ENCODE measurements around the gene RDH11.

RDH11 gene

DNA sequence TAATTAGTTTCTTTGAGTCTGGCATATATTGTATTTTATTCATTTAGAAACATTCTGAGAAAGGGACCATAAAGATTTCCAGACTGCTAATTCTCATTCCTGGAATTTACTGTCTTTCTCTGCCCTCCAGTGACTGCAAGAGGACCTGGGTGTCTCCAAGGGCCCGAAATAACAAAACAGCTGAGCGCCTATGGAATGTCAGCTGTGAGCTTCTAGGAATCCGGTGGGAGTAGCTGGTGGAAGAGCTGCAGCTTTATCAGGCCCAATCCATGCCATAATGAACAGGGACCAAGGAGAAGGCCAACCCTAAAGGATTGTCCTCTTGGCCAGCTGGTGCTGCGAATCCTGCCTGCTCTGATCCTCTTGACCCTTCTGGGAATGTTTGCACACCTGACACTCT lies 38.1 kb upstream of the RDH11 start:
- no peaks in the 10 kb centered on the region for H3K79me2 ChIP-seq (ENCODE audit: insufficient read depth, low read length)
- H3K9ac ChIP-seq (ENCODE audit: low read length) = no peak overlapping the region
- no peak for TF ChIP-seq EZH2phosphoT487 (conservative IDR thresholded peaks at IDR 0.05; ENCODE audit: low read length)
- TF ChIP-seq, protein P1, sequence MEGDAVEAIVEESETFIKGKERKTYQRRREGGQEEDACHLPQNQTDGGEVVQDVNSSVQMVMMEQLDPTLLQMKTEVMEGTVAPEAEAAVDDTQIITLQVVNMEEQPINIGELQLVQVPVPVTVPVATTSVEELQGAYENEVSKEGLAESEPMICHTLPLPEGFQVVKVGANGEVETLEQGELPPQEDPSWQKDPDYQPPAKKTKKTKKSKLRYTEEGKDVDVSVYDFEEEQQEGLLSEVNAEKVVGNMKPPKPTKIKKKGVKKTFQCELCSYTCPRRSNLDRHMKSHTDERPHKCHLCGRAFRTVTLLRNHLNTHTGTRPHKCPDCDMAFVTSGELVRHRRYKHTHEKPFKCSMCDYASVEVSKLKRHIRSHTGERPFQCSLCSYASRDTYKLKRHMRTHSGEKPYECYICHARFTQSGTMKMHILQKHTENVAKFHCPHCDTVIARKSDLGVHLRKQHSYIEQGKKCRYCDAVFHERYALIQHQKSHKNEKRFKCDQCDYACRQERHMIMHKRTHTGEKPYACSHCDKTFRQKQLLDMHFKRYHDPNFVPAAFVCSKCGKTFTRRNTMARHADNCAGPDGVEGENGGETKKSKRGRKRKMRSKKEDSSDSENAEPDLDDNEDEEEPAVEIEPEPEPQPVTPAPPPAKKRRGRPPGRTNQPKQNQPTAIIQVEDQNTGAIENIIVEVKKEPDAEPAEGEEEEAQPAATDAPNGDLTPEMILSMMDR (IDR thresholded peaks at IDR 0.05; ENCODE audit: insufficient read depth, low read length, poor library complexity, severe bottlenecking) = no peak
- no peak overlapping the region for H3K4me2 ChIP-seq (ENCODE audit: low read depth, low read length, poor library complexity, severe bottlenecking)
- no peaks in the 10 kb centered on the region for H3K9me2 ChIP-seq (replicated peaks; ENCODE audit: insufficient read depth, low read length)
- H3K4me3 ChIP-seq (ENCODE audit: insufficient read depth, low read length, poor library complexity, severe bottlenecking) = no peak overlapping the region
- H3F3A ChIP-seq (ENCODE audit: insufficient read depth) = no peaks in the 10 kb centered on the region
- no peak overlapping the region for H2AFZ ChIP-seq (ENCODE audit: low read depth, low read length, severe bottlenecking)
- no peaks in the 10 kb centered on the region for H3K36me3 ChIP-seq (ENCODE audit: low read length)
- no peaks in the 10 kb centered on the region for H3K27me3 ChIP-seq (ENCODE audit: low read length)
- H3K27ac ChIP-seq (ENCODE audit: low read depth, low read length) = no peak overlapping the region
- no peaks in the 10 kb centered on the region for H3K9me3 ChIP-seq (ENCODE audit: insufficient read depth, low read length)
- no peaks in the 10 kb centered on the region for H4K20me1 ChIP-seq (ENCODE audit: low read depth, low read length)

DNA sequence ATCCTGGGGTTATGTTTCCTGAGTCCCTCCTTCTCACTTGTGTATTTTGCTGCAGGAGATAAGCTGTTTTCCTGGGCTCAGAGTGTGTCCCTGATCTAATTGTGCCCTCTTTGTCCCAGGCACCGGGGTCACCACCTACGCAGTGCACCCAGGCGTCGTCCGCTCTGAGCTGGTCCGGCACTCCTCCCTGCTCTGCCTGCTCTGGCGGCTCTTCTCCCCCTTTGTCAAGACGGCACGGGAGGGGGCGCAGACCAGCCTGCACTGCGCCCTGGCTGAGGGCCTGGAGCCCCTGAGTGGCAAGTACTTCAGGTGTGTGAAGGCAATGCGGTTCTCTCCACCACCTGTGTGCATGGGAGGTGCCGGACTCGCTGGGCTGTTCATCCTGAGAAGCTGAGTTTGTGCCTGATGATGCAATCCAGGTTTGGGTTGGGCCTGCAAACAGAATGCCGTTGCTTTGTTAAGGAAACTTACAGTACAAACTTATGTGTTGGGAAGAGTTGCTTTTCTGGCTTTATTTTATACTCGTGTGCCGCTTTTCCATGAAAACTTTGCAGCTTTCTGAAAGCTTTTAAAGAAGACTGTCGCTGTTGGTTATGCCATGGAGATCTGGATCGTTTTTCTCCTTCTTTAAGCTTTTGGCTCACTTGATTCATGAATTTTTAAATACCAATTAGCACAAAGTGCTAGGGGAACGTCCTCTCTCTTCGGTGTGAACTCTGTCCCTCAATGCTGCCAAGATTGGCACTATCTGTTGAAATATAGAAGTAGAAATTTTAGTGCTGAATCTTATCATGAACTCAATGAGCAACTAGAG lies 33.7 kb upstream of the RDH11 start:
- Histone ChIP-seq H3K27me3 (ENCODE audit: low read length) (no peaks in the 10 kb centered on the region), H3K9me2 (replicated peaks; ENCODE audit: insufficient read depth, low read length) (no peaks in the 10 kb centered on the region), H4K20me1 (ENCODE audit: low read depth, low read length) (no peaks in the 10 kb centered on the region), H3K79me2 (ENCODE audit: insufficient read depth, low read length) (no peaks in the 10 kb centered on the region), H3K27ac (ENCODE audit: low read depth, low read length) (no peak overlapping the region), H3K9ac (ENCODE audit: low read length) (no peak overlapping the region), H2AFZ (ENCODE audit: low read depth, low read length, severe bottlenecking) (no peak overlapping the region), H3K4me3 (ENCODE audit: insufficient read depth, low read length, poor library complexity, severe bottlenecking) (no peak overlapping the region), H3K4me2 (ENCODE audit: low read depth, low read length, poor library complexity, severe bottlenecking) (no peak overlapping the region), H3K9me3 (ENCODE audit: insufficient read depth, low read length) (no peaks in the 10 kb centered on the region), H3F3A (ENCODE audit: insufficient read depth) (no peaks in the 10 kb centered on the region), H3K36me3 (ENCODE audit: low read length) (no peaks in the 10 kb centered on the region)
- TF ChIP-seq EZH2phosphoT487 (conservative IDR thresholded peaks at IDR 0.05; ENCODE audit: low read length) = no peak
- TF ChIP-seq, protein P1 (IDR thresholded peaks at IDR 0.05; ENCODE audit: insufficient read depth, low read length, poor library complexity, severe bottlenecking) = no peak

DNA sequence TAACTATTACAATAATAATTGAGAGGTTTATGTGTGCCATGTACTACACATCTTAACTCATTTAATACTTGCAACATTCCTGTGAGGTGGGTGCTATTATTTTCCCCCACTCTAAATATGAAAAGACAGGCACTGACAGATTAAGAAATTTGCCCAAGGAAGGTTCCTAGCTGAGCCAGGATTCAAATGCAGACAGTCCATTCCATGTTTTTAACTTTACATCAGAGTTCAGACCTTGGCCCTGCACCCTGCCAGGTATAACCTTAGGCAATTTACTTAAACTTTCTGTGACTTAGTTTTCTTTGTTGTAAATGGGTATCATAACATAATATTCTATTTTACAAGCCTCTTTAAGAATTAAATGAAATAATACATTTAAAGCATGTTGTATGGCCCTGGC lies 32.7 kb upstream of the RDH11 start:
- no peaks in the 10 kb centered on the region for H3F3A ChIP-seq (ENCODE audit: insufficient read depth)
- TF ChIP-seq, protein P1 (IDR thresholded peaks at IDR 0.05; ENCODE audit: insufficient read depth, low read length, poor library complexity, severe bottlenecking) = no peak
- no peak for TF ChIP-seq EZH2phosphoT487 (conservative IDR thresholded peaks at IDR 0.05; ENCODE audit: low read length)
- H3K9ac ChIP-seq (ENCODE audit: low read length) = no peak overlapping the region
- H3K4me3 ChIP-seq (ENCODE audit: insufficient read depth, low read length, poor library complexity, severe bottlenecking) = no peak overlapping the region
- H3K9me3 ChIP-seq (ENCODE audit: insufficient read depth, low read length) = no peaks in the 10 kb centered on the region
- no peaks in the 10 kb centered on the region for H3K27me3 ChIP-seq (ENCODE audit: low read length)
- H3K27ac ChIP-seq (ENCODE audit: low read depth, low read length) = no peak overlapping the region
- no peaks in the 10 kb centered on the region for H4K20me1 ChIP-seq (ENCODE audit: low read depth, low read length)
- H3K79me2 ChIP-seq (ENCODE audit: insufficient read depth, low read length) = no peaks in the 10 kb centered on the region
- no peak overlapping the region for H3K4me2 ChIP-seq (ENCODE audit: low read depth, low read length, poor library complexity, severe bottlenecking)
- no peaks in the 10 kb centered on the region for H3K9me2 ChIP-seq (replicated peaks; ENCODE audit: insufficient read depth, low read length)
- no peak overlapping the region for H2AFZ ChIP-seq (ENCODE audit: low read depth, low read length, severe bottlenecking)
- H3K36me3 ChIP-seq (ENCODE audit: low read length) = no peaks in the 10 kb centered on the region
